ENCODE data around the gene WNT11.

Gene WNT11

GRCh38 chr11:76206327-76207081 is at the start of gene WNT11:
TSS of gene WNT11 (minus strand) at chr11:76206502. CDS start at chr11:76206407, 95 bp downstream.
- DNase-seq: peak in 1 of 2 experiments; percentile 13

GRCh38 chr11:76253416-76253815 is 47.1 kb upstream of the WNT11 start:
- no peak for DNase-seq

GRCh38 chr11:76252631-76253070 is 46.3 kb upstream of the WNT11 start:
- DNase-seq: no peak

- peak; percentile 52 to 61 for DNase-seq
These were observed 45.3 kb upstream of the WNT11 start for GRCh38 chr11:76251576-76251975.

- DNase-seq: peak in 1 of 2 experiments; percentile 33
These were observed 44.9 kb upstream of the WNT11 start for GRCh38 chr11:76251226-76251575.

GRCh38 chr11:76250520-76251225 is 44.4 kb upstream of the WNT11 start:
- no peak for DNase-seq

- no peak for DNase-seq
These were observed 43.0 kb upstream of the WNT11 start for GRCh38 chr11:76249195-76249741.

- no peak for DNase-seq
These were observed 41.9 kb upstream of the WNT11 start for GRCh38 chr11:76248210-76248609.

- DNase-seq: no peak
These were observed 40.8 kb upstream of the WNT11 start for GRCh38 chr11:76247091-76247490.

GRCh38 chr11:76246271-76246933 is 40.1 kb upstream of the WNT11 start:
- DNase-seq: no peak

GRCh38 chr11:76245720-76246119 is 39.4 kb upstream of the WNT11 start:
- no peak for DNase-seq

GRCh38 chr11:76244316-76244851 is 38.1 kb upstream of the WNT11 start:
- no peak for DNase-seq

- no peak for DNase-seq
These were observed 37.6 kb upstream of the WNT11 start for GRCh38 chr11:76243957-76244285.

- DNase-seq: no peak
These were observed 37.1 kb upstream of the WNT11 start for GRCh38 chr11:76243193-76243956.

- no peak for DNase-seq
These were observed 35.9 kb upstream of the WNT11 start for GRCh38 chr11:76242004-76242779.

- no peak for DNase-seq
These were observed 35.1 kb upstream of the WNT11 start for GRCh38 chr11:76241243-76242000.

- DNase-seq: no peak
These were observed 34.4 kb upstream of the WNT11 start for GRCh38 chr11:76240666-76241065.

GRCh38 chr11:76240161-76240540 is 33.8 kb upstream of the WNT11 start:
- no peak for DNase-seq

GRCh38 chr11:76239483-76240160 is 33.3 kb upstream of the WNT11 start:
- DNase-seq: no peak

GRCh38 chr11:76238551-76238950 is 32.2 kb upstream of the WNT11 start:
- DNase-seq: no peak

Measured in AML-193 (cell line).